Umbilical cord (tissue), 2 donors: ENCODE data around the gene FLT3LG. TPM values are rescaled to one million over a fixed set of nuclear protein-coding genes. Genes with fewer than 3 reads are reported as not detected.
A peak's percentile ranks its signal among the peaks of the same experiment; 100 is the strongest.

ENCODE experiments used
- DNase-seq: peaks from one replicate; pipeline ENCODE4 v3.0.0-alpha.2; 2015; ENCODE audit warnings: low spot score
- total RNA-seq: library from RNA; depleted of rRNA; stranded (reverse); fragments of >200 nt; gene quantifications from one replicate; pipeline ENCODE4 v1.2.3, GENCODE V29; 2014; ENCODE audit warnings: low replicate concordance; ENCODE audit not compliant: insufficient read depth

FLT3LG gene
- total RNA-seq, 1 donor from 2014 or later = 1.9 TPM

- peak; percentile 56 for DNase-seq
Observed at GRCh38 chr19:49512970-49513745, 39.1 kb downstream of the FLT3LG start.

- DNase-seq = no peak
Observed at GRCh38 chr19:49513746-49514118, 39.7 kb downstream of the FLT3LG start.

DNA sequence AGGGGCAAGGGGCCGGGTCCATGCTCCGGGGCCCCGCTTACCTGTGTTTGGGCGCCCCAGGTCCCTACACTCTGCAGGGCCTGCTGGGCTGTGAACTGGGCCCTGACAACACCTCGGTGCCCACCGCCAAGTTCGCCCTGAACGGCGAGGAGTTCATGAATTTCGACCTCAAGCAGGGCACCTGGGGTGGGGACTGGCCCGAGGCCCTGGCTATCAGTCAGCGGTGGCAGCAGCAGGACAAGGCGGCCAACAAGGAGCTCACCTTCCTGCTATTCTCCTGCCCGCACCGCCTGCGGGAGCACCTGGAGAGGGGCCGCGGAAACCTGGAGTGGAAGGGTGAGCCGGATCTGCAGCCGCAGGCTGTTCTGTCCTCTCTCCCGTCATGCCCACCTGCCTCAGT is 40.1 kb downstream of the FLT3LG start:
- DNase-seq = no peak

- DNase-seq = peak; percentile 58
Observed at GRCh38 chr19:49515767-49516166, 41.8 kb downstream of the FLT3LG start.

DNA sequence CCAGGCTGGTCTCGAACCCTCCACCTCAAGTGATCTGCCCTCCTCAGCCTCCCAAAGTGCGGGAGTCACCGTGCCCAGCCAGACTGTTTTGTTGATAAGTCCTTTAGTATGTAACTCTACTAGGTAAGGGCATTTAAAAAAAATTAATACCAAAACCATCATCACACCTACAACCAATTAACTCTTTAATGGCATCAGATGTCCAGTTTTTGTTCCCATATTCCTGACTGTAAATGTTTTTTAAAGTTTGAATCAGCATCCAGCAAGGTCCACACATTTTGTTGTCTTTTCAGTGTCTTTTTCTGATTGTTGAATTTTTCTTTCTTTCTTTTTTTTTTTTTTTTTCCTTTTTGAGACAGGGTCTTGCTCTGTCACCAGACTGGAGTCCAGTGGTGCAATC is 44.0 kb downstream of the FLT3LG start:
- no peak for DNase-seq

DNA sequence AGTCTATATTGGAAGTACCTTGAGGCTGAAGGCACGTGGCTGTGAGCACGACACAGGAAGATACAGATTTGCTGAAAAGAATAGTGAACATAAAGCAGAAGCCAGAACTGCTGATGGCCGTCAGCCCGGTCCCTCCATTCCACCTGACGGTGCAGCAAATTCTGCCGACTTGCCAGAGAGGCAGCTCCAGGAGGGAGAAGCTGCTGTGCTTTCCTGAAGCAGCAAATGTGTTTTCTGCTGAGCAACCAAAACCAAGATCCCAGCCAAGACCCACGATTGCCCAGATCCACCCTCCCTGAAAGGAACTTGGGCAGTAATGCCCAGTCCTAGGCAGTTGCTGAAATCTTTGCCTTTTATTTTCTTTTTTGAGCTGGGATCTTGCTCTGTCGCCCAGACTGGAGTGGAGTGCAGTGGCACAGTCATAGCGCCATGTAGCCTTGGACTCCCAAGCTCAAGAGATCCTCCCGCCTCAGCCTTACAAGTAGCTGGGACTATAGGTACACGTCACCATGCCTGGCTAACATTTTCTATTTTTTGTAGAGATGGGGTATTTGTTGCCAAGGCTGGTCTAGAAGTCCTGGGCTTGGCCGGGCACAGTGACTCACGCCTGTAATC is 46.8 kb downstream of the FLT3LG start:
- peak; percentile 45 for DNase-seq

DNA sequence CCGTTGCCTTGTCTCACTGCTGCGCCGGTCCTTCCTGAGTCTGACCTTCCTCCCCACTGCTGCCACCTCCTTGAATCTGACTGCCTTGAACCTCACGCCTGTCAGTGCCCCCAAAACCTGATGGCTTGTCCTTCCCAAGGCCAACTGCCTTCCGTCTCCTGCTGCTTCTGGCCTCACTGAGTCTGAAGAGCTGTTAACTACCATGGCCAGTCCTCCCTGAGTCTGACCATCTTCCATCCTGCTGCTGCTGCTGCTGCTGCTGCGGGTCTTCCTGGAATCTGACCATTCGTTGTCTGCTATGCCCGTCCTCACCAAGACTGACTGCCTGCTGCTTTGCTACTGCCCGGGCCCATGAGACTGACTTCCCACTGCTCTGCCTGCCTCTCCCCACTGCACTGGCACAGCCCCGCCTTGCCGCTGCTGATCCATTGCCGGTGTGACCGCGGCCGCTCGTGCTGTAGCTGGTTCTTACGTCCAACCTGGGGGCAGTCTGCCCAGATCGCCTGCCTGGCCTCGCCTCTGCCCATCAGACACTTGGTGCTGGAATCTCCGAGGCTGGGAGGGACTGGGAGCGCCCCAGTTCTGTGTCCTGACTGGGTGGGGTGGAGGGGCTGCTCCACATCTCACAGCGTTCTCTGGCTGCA is 50.9 kb downstream of the FLT3LG start:
- no peak for DNase-seq

DNA sequence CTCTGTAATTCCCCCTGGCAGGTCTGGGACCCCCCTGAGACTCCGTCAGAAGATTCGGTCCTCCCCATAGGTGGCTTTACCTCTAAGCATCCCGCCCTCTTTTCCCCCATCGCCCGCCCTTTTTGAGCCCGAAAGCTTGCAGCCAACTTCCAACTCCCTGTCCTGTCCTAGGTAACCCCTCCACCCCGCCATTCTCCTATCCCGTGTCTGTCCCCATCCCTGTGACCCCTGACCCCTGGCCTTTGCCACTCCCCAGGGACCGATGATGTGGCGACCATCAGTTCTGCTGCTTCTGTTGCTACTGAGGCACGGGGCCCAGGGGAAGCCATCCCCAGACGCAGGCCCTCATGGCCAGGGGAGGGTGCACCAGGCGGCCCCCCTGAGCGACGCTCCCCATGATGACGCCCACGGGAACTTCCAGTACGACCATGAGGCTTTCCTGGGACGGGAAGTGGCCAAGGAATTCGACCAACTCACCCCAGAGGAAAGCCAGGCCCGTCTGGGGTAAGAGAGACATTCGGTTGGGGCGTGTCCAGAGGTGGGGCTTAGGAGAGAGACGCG is 54.3 kb downstream of the FLT3LG start:
- DNase-seq = peak; percentile 27

DNA sequence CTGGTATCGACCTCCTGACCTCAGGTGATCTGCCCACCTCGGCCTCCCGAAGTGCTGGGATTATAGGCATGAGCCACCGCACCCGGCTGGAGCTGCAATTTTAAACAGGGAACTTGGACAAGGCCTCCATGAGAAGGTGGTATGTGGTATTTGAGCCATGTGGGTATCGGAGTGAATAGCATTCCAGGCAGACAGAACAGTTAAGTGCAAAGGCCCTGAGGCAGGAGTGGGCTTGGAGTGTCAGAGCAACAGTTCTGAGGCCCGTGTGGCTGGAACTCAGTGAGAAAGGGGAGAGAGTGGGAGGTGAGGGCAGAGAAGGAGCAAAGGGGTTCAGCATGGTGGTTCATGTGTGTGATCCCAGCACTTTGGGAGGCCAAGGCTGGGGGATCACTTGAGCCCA is 56.7 kb downstream of the FLT3LG start:
- DNase-seq = no peak

DNA sequence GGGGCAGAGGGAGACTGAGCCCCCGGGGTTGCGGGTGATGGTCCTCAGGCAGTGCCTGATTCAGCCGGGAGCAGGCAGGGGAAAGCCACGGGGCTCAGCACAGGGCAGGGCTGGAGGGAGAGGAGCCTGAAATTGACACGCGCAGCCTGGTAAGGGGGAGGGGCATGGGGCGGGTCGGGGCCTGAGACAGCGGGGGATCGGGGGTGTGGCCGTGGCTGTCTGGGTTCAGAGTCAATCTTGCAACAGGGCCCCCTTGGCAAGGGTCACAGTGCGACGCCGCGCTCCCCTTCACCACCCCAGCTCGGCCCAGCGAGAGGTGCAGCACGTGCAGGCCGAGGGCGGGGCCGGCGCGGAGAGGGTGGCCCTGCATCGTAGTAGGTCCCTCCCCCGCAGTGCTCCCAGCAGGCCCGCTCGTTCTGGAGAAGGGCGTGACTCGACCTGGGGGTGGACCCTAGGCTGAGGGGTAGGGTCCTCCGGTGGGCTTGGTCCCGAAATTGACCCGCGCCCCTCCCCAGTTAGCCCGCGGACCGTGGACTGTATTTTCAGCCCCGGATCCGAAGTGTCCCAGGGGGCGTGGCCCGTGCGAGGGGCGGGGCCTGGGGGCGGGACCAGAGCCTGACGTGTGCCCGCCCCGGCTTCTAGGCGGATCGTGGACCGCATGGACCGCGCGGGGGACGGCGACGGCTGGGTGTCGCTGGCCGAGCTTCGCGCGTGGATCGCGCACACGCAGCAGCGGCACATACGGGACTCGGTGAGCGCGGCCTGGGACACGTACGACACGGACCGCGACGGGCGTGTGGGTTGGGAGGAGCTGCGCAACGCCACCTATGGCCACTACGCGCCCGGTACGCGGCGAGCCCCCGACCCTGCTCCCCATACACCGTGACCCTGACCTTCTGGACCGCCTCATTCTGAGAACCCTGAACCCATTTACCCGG is 59.8 kb downstream of the FLT3LG start:
- peak; percentile 70 for DNase-seq

- no peak for DNase-seq
Observed at GRCh38 chr19:49534632-49535385, 60.8 kb downstream of the FLT3LG start.

Other genes starting within 250 kb of the FLT3LG start
- 3.6 TPM for gene SLC6A16, start 149.0 kb upstream of the FLT3LG start, total RNA-seq
- gene CD37, start 138.8 kb upstream of the FLT3LG start, total RNA-seq = 0.96 TPM
- 25.5 TPM for gene TEAD2, start 111.8 kb upstream of the FLT3LG start, total RNA-seq
- not detected for gene DKKL1, start 110.3 kb upstream of the FLT3LG start, total RNA-seq
- gene KASH5, start 86.0 kb upstream of the FLT3LG start, total RNA-seq = 1.7 TPM
- gene PTH2, start 50.8 kb upstream of the FLT3LG start, total RNA-seq = not detected
- not detected for gene GFY, start 48.8 kb upstream of the FLT3LG start, total RNA-seq
- gene SLC17A7, start 32.7 kb upstream of the FLT3LG start, total RNA-seq = 0.72 TPM
- gene PIH1D1, start 22.4 kb upstream of the FLT3LG start, total RNA-seq = 61.9 TPM
- gene ALDH16A1, start 21.0 kb upstream of the FLT3LG start, total RNA-seq = 18.3 TPM
- 1,894 TPM for gene RPL13A, start 13.4 kb downstream of the FLT3LG start, total RNA-seq
- 4,623 TPM for gene RPS11, start 22.2 kb downstream of the FLT3LG start, total RNA-seq
- gene FCGRT, start 38.4 kb downstream of the FLT3LG start, total RNA-seq = 121 TPM
- 136 TPM for gene RCN3, start 53.8 kb downstream of the FLT3LG start, total RNA-seq
- 52.0 TPM for gene NOSIP, start 106.3 kb downstream of the FLT3LG start, total RNA-seq
- gene PRRG2, start 107.1 kb downstream of the FLT3LG start, total RNA-seq = not detected
- 1.9 TPM for gene PRR12, start 117.0 kb downstream of the FLT3LG start, total RNA-seq
- gene RRAS, start 165.9 kb downstream of the FLT3LG start, total RNA-seq = 43.6 TPM
- gene SCAF1, start 168.0 kb downstream of the FLT3LG start, total RNA-seq = 7.9 TPM
- gene IRF3, start 191.6 kb downstream of the FLT3LG start, total RNA-seq = 102 TPM
- 0.96 TPM for gene BCL2L12, start 191.7 kb downstream of the FLT3LG start, total RNA-seq
- gene PRMT1, start 203.1 kb downstream of the FLT3LG start, total RNA-seq = 137 TPM
- gene ADM5, start 215.4 kb downstream of the FLT3LG start, total RNA-seq = 1.9 TPM
- gene CPT1C, start 216.9 kb downstream of the FLT3LG start, total RNA-seq = 4.3 TPM